Panc1 (cell line): Measurements from ENCODE around the gene COP1. TPM values are rescaled to one million over a fixed set of nuclear protein-coding genes. Genes with fewer than 3 reads are reported as not detected.

Experiments used
- ATAC-seq: fragments of 200-7000 bp; cut with Tn5 transposase; 2 replicates; pipeline ENCODE4 v1.9.1; 2020; ENCODE audit warnings: mild to moderate bottlenecking, moderate library complexity
- BruUV-seq: library from RNA; stranded (reverse); fragments of 400-500 nt; replicated peaks from 2 replicates; lab custom pipeline; 2021; lab: Mats Ljungman, UMichigan
- CTCF ChIA-PET: fragments of 300-600 bp; sonication (Branson Sonifier 250); formaldehyde crosslinking; loops from one replicate; lab custom pipeline; 2022; ENCODE audit warnings: antibody characterized with exemption; lab: Charles Lee
- POLR2A ChIA-PET: fragments of 300-600 bp; sonication (Branson Sonifier 250); formaldehyde crosslinking; loops from one replicate; lab custom pipeline; 2022; ENCODE audit warnings: antibody characterized with exemption; lab: Charles Lee
- DNase-seq: peaks from one replicate; pipeline ENCODE4 v3.0.0-alpha.2; 2010; ENCODE audit warnings: low read depth, low spot score
- H3K27ac ChIP-seq: 2 replicates; pipeline ENCODE4 v1.5.1; 2011; ENCODE audit warnings: mild to moderate bottlenecking, low read length, inconsistent platforms
- H3K27me3 ChIP-seq: fragments of 200-500 bp; sonication (Bioruptor generic); 2 replicates; pipeline ENCODE4 v1.6.0; 2014; ENCODE audit warnings: low read length, inconsistent platforms; ENCODE audit not compliant: control insufficient read depth, insufficient read depth
- H3K36me3 ChIP-seq: fragments of 200-500 bp; sonication (Bioruptor generic); 2 replicates; pipeline ENCODE4 v1.5.1; 2014; ENCODE audit warnings: inconsistent platforms, mild to moderate bottlenecking, low read length, moderate library complexity; ENCODE audit not compliant: control insufficient read depth, insufficient read depth
- H3K4me1 ChIP-seq: 2 replicates; pipeline ENCODE4 v1.5.1; 2011; ENCODE audit warnings: inconsistent platforms, mild to moderate bottlenecking, low read length, moderate library complexity; ENCODE audit not compliant: control insufficient read depth, insufficient read depth
- H3K4me3 ChIP-seq, 2 experiments: 2 replicates each; pipeline ENCODE4 v1.5.1; 2011 to 2012; ENCODE audit warnings: low read depth in 2 of 2, low read length in 2 of 2, mild to moderate bottlenecking in 2 of 2, inconsistent platforms in 1 of 2, moderate library complexity in 1 of 2
- H3K9me3 ChIP-seq: fragments of 200-500 bp; sonication (Bioruptor generic); 2 replicates; pipeline ENCODE4 v1.5.1; 2014; ENCODE audit warnings: low read depth, mild to moderate bottlenecking, inconsistent platforms, low read length, moderate library complexity; ENCODE audit not compliant: control insufficient read depth, insufficient read depth
- POLR2AphosphoS5 ChIP-seq: IDR thresholded peaks from 2 replicates; pipeline ENCODE4 v1.6.1; 2012; ENCODE audit warnings: mild to moderate bottlenecking, low read depth, low read length, moderate library complexity
- SIN3A ChIP-seq: IDR thresholded peaks from 2 replicates; pipeline ENCODE4 v1.6.1; 2012; ENCODE audit warnings: low read depth, mild to moderate bottlenecking, low read length, moderate library complexity, borderline replicate concordance; ENCODE audit not compliant: insufficient read depth
- TCF7L2 ChIP-seq: IDR thresholded peaks from 2 replicates; pipeline ENCODE4 v1.6.1; 2011; ENCODE audit warnings: mild to moderate bottlenecking, low read depth, low read length, inconsistent platforms
- in situ Hi-C: cut with HindIII; loops from 2 replicates; pipeline ENCODE4 v1.10.0; 2016; ENCODE audit warnings: low sequenced_read_pairs, low pct_unique_long_range_greater_than_20kb
- intact Hi-C: fragments of 100-400 bp; cut with micrococcal nuclease; formaldehyde crosslinking; loops from one replicate; pipeline ENCODE4 v1.10.0; 2022; ENCODE audit not compliant: unreplicated experiment
- total RNA-seq: library from RNA; stranded (reverse); gene quantifications from one replicate; pipeline ENCODE4 v1.2.1, GENCODE V29; 2021; ENCODE audit not compliant: unreplicated experiment
- TF ChIP-seq, protein P1 (sequence below): fragments of 450-650 bp; IDR thresholded peaks from 2 replicates; pipeline ENCODE4 v1.5.1; 2017; ENCODE audit warnings: mild to moderate bottlenecking
- TF ChIP-seq, protein P2 (sequence below), 2 experiments: IDR thresholded peaks; 2 replicates each; pipeline ENCODE4 v1.6.1; 2011 to 2012; ENCODE audit warnings: low read depth in 2 of 2, control low read depth in 1 of 2, low read length in 1 of 2, mild to moderate bottlenecking in 1 of 2, moderate library complexity in 1 of 2; ENCODE audit not compliant: insufficient read depth in 1 of 2

COP1 gene
- total RNA-seq, 1 experiment from 2014 or later: 36.5 TPM

DNA sequence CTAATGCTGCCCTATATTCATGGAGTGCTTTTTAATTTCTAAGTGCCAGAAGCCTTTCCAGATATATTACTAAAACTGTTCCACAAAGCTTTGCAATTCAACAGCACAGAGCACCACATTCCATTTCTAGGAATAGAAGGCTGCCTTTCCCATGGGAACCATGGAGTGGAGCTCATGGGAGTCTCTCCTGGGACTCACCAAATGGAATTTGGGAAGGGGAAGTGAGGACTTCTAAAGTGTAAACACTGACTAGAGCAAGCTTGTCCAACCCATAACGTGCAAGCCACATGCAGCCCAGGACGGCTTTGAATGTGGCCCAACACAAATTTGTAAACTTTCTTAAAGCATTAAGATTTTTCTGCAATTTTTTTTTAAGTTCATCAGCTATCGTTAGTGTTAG lies 273.3 kb downstream of the COP1 start:
- in situ Hi-C loops: no loop called here

DNA sequence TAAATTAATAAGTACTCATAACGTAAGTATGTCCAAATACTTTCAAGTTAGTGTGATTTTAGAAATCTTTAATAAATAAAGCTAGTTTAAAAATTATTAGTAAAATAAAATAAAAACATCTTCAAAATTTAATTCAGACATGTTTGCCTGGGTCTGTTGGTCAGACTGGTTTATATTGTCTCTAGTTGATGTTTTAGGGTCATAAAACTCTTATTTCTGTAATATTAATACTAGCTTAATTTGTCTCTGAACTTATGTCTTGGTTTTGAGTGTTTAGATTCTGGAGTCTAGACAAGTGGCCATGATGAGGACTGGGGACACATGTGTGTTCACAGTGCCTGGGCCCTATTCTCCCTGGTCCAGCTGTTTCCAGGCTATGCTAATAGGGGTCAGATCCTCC lies 279.1 kb downstream of the COP1 start:
- BruUV-seq: no TSS peak
- Histone ChIP-seq H3K36me3 (no peaks in the 10 kb centered on the region), H3K4me3 (no peak overlapping the region), H3K27me3 (no peaks in the 10 kb centered on the region), H3K4me1 (no peaks in the 10 kb centered on the region), H3K9me3 (peaks cover 4% of the 10 kb centered on the region), H3K27ac (no peak overlapping the region)
- TF ChIP-seq, protein P1, sequence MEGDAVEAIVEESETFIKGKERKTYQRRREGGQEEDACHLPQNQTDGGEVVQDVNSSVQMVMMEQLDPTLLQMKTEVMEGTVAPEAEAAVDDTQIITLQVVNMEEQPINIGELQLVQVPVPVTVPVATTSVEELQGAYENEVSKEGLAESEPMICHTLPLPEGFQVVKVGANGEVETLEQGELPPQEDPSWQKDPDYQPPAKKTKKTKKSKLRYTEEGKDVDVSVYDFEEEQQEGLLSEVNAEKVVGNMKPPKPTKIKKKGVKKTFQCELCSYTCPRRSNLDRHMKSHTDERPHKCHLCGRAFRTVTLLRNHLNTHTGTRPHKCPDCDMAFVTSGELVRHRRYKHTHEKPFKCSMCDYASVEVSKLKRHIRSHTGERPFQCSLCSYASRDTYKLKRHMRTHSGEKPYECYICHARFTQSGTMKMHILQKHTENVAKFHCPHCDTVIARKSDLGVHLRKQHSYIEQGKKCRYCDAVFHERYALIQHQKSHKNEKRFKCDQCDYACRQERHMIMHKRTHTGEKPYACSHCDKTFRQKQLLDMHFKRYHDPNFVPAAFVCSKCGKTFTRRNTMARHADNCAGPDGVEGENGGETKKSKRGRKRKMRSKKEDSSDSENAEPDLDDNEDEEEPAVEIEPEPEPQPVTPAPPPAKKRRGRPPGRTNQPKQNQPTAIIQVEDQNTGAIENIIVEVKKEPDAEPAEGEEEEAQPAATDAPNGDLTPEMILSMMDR: no peak
- no peak for TF ChIP-seq TCF7L2
- TF ChIP-seq, protein P2, sequence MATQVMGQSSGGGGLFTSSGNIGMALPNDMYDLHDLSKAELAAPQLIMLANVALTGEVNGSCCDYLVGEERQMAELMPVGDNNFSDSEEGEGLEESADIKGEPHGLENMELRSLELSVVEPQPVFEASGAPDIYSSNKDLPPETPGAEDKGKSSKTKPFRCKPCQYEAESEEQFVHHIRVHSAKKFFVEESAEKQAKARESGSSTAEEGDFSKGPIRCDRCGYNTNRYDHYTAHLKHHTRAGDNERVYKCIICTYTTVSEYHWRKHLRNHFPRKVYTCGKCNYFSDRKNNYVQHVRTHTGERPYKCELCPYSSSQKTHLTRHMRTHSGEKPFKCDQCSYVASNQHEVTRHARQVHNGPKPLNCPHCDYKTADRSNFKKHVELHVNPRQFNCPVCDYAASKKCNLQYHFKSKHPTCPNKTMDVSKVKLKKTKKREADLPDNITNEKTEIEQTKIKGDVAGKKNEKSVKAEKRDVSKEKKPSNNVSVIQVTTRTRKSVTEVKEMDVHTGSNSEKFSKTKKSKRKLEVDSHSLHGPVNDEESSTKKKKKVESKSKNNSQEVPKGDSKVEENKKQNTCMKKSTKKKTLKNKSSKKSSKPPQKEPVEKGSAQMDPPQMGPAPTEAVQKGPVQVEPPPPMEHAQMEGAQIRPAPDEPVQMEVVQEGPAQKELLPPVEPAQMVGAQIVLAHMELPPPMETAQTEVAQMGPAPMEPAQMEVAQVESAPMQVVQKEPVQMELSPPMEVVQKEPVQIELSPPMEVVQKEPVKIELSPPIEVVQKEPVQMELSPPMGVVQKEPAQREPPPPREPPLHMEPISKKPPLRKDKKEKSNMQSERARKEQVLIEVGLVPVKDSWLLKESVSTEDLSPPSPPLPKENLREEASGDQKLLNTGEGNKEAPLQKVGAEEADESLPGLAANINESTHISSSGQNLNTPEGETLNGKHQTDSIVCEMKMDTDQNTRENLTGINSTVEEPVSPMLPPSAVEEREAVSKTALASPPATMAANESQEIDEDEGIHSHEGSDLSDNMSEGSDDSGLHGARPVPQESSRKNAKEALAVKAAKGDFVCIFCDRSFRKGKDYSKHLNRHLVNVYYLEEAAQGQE (IDR thresholded peaks at IDR 0.05; ENCODE audit: insufficient read depth in 1 of 2, low read depth in 2 of 2, low read length in 1 of 2): no peak
- no peak for TF ChIP-seq POLR2AphosphoS5
- TF ChIP-seq SIN3A: no peak
- ChIA-PET POLR2A (no interaction called here), CTCF (no interaction called here)
- intact Hi-C loops (no loop called here), in situ Hi-C loops (no loop called here)
- ATAC-seq (no peak), DNase-seq (no peak)

More for the DNA sequence above, 273.3 kb downstream of the COP1 start:
- no peak for DNase-seq
- Histone ChIP-seq H3K27me3 (no peaks in the 10 kb centered on the region), H3K27ac (no peak overlapping the region), H3K4me1 (no peaks in the 10 kb centered on the region), H3K36me3 (no peaks in the 10 kb centered on the region), H3K9me3 (no peaks in the 10 kb centered on the region), H3K4me3 (no peak overlapping the region)
- intact Hi-C loops: no loop called here
- no peak for ATAC-seq
- no TSS peak for BruUV-seq
- CTCF ChIA-PET: no interaction called here
- POLR2A ChIA-PET: no interaction called here
- no peak for TF ChIP-seq SIN3A
- TF ChIP-seq, protein P1: no peak
- no peak for TF ChIP-seq POLR2AphosphoS5
- TF ChIP-seq, protein P2 (IDR thresholded peaks at IDR 0.05; ENCODE audit: insufficient read depth in 1 of 2, low read depth in 2 of 2, low read length in 1 of 2): no peak
- TF ChIP-seq TCF7L2: no peak
